Coronary artery (tissue), 2 donors: Measurements from ENCODE around the gene NYNRIN.

Source experiments
- DNase-seq: peaks from one replicate; pipeline ENCODE4 v3.0.0-alpha.2; 2017; ENCODE audit warnings: low spot score
- H3K27ac ChIP-seq, 2 donors: fragments of 200-600 bp; sonication (generic); one replicate each; pipeline ENCODE4 v1.5.1; 2016 to 2019
- H3K4me3 ChIP-seq: fragments of 200-600 bp; sonication (generic); 2 replicates; pipeline ENCODE4 v1.5.1; 2016; ENCODE audit warnings: mild to moderate bottlenecking, moderate library complexity
- TF ChIP-seq, protein P1 (sequence below): fragments of 200-600 bp; sonication (generic); IDR thresholded peaks from one replicate; pipeline ENCODE4 v1.5.1; 2019; ENCODE audit warnings: antibody characterized with exemption

The NYNRIN gene

DNA sequence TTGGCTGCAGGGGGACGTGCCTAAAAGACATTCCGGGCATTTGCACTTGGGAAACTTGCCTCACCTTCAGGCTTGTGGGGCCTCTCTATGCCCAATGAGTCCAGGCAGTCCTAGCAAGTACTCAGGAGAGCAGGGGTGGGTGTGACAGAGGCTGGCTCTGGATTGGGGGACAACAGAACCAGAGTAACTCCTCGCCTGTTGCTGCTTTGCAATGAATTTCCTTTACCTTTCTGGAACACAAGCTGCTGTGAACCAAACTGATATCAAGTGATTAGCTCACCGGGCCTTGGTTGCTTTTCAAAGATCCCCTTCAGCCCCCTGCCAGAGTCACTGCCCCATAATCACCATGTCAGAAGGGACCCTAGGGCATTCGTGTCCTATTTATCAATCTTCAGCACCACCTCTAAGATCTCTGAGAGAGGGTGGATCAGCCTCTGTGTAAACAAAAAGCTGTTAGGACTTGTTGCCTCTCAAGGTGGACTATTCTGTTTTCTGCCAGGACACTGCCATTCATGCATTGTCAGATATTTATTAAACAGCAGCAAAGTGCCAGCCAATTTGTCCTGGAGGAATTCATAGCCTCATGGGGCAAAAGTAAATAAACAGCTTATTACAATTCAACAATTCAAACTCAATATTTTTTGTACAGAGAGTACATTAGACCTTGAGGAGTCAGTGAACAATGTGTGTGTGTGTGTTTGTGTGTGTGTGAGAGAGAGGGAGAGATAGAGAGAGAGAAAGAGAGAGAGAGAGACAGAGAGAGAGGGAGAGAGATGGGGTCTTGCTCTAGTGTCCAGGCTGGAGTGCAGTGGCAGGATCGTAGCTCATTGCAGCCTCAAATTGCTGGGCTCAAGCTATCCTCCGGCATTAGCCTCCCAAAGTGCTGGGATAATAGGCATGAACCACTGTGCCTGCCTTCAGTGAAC is 19.6 kb upstream of the NYNRIN start:
- peak; percentile 67 for DNase-seq
- TF ChIP-seq, protein P1, sequence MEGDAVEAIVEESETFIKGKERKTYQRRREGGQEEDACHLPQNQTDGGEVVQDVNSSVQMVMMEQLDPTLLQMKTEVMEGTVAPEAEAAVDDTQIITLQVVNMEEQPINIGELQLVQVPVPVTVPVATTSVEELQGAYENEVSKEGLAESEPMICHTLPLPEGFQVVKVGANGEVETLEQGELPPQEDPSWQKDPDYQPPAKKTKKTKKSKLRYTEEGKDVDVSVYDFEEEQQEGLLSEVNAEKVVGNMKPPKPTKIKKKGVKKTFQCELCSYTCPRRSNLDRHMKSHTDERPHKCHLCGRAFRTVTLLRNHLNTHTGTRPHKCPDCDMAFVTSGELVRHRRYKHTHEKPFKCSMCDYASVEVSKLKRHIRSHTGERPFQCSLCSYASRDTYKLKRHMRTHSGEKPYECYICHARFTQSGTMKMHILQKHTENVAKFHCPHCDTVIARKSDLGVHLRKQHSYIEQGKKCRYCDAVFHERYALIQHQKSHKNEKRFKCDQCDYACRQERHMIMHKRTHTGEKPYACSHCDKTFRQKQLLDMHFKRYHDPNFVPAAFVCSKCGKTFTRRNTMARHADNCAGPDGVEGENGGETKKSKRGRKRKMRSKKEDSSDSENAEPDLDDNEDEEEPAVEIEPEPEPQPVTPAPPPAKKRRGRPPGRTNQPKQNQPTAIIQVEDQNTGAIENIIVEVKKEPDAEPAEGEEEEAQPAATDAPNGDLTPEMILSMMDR: no peak
- Histone ChIP-seq H3K27ac (no peak overlapping the region), H3K4me3 (no peak overlapping the region)

DNA sequence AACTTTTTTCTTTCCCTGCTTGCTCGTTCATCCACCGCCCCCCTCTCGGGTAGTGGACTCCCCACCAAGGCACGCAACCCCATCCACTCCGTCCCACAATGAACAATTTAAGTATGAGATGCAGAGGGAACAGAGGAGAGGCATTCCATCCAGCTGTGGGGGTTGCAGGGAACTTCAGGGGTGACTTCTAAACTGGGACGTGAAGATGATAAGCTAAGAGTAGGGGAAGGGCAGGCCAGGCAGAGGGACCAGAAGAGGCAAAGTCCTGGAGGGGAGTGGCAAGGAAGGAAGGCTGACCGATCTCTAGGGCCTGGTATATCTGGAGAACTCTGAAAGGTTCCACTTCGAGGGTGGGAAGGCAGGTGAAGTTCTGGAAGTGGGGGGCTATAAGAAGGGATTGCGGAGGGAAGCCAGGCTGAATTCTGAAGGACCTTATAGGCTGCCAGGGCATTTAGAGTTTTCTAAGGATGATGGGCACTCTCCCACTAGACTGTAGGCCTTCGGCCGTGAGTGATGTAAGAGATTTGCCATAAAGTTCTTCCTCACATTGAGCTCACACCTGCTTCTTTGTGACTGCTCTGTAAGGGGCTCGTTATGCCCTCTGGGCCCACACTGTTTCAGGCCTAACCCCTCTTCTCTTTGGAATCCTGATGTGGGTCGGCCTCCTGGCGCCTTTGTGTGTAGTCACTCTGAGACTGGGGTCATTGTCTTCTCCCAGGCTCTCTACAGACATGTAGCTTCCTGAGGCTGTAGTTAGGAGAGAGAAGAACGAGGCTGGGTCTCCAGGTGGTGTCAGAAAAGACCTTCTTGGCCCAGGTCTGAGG is 18.7 kb upstream of the NYNRIN start:
- peak; percentile 53 for DNase-seq
- H3K27ac ChIP-seq: no peak overlapping the region
- TF ChIP-seq, protein P1: no peak

GRCh38 chr14:24381363-24382063 is 17.3 kb upstream of the NYNRIN start:
- no peak overlapping the region for H3K4me3 ChIP-seq
- peak; percentile 33 for DNase-seq
- TF ChIP-seq, protein P1: no peak
- H3K27ac ChIP-seq: no peak overlapping the region

More for the DNA sequence above, 18.7 kb upstream of the NYNRIN start:
- H3K4me3 ChIP-seq: no peak overlapping the region

GRCh38 chr14:24382064-24382371 is 16.8 kb upstream of the NYNRIN start:
- TF ChIP-seq, protein P1: no peak
- no peak for DNase-seq
- Histone ChIP-seq H3K4me3 (no peak overlapping the region), H3K27ac (no peak overlapping the region)

DNA sequence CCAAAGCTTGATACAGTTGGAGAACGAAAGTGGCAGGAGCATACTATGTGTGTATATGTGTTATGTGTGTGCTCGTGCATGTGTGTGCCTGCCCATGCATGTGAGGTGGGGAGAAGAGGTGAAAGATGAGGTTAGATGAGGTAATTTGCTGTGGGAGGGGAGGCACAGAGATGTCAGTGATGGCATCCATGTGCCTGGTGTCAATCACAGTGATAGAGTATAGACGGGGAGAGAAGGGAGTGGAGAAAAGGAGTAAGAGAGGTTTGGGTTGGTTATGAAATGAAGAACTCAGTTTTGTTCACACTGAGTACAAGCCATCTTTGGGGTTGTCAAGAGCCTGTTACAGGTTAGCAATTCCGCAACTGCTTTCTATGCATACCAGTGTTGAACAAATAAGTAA is 14.6 kb upstream of the NYNRIN start:
- H3K27ac ChIP-seq: no peak overlapping the region
- no peak overlapping the region for H3K4me3 ChIP-seq
- TF ChIP-seq, protein P1: no peak
- no peak for DNase-seq

DNA sequence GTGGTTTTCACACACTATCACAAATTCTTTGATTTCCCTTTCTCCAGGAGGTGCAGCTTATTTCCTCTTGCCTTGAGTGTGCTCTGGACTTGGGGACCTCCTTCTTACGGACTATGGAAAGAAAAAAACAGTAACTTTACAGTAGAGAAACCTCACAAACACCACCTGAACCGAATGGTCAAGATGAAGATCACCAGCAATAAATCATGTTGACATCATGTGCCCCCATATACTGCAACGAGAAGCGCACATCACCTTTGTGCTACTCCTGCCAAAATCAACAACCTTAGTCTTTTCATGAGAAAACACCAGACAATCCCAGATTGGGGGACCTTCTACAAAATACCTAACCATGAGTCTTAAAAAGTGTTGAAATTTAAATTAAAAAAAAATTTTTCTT is 13.3 kb upstream of the NYNRIN start:
- Histone ChIP-seq H3K27ac (no peak overlapping the region), H3K4me3 (no peak overlapping the region)
- DNase-seq: no peak
- TF ChIP-seq, protein P1: no peak
